Adipose tissue (tissue), 3 donors: ENCODE results near the gene SULF2. TPM values are rescaled to one million over a fixed set of nuclear protein-coding genes. Genes with fewer than 3 reads are reported as not detected.

Experiments
- H3K27ac ChIP-seq: one replicate; pipeline ENCODE4 v1.5.1; 2013; ENCODE audit warnings: low read depth, low read length
- WGBS, 3 donors: extraction: QIAGEN DNeasy Blood & Tissue Kit; methylation state at CpG; one replicate each; pipeline ENCODE4 v1.1.7; 2013; 5-methylcytosine and 5-hydroxymethylcytosine counted together
- polyA plus RNA-seq, 3 donors: library from polyadenylated mRNA; stranded (reverse); fragments of 200-250 nt; gene quantifications; one replicate each; pipeline ENCODE4 v1.2.3, GENCODE V29; 2013
- donor health status: healthy with polysubstance abuse.
- donor health status: Bipolar disorder and iron deficiency.
- donor health status: healthy.

SULF2 gene
- polyA plus RNA-seq, 3 donors, result 8.1 to 57.0 (median 41.0) TPM

DNA sequence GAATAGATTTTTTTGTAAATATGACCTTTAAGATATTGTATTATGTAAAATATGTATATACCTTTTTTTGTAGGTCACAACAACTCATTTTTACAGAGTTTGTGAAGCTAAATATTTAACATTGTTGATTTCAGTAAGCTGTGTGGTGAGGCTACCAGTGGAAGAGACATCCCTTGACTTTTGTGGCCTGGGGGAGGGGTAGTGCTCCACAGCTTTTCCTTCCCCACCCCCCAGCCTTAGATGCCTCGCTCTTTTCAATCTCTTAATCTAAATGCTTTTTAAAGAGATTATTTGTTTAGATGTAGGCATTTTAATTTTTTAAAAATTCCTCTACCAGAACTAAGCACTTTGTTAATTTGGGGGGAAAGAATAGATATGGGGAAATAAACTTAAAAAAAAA lies 130.9 kb downstream of the SULF2 start:
- no peak overlapping the region for H3K27ac ChIP-seq
- WGBS, 3 donors, result 92 to 96% (median 94%) methylated on average over 1 of the region's 1 CpG

DNA sequence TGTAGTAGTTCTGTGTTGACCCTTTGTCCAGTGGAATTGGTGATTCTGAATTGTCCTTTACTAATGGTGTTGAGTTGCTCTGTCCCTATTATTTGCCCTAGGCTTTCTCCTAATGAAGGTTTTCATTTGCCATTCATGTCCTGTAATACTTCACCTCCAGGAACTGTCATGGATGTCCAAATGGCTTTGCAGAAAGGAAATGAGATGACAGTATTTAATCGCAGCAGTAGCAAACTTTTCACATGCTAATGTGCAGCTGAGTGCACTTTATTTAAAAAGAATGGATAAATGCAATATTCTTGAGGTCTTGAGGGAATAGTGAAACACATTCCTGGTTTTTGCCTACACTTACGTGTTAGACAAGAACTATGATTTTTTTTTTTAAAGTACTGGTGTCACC lies 131.4 kb downstream of the SULF2 start:
- WGBS, 3 donors, result 60 to 76% (median 63%) methylated on average over 2 of the region's 2 CpGs

DNA sequence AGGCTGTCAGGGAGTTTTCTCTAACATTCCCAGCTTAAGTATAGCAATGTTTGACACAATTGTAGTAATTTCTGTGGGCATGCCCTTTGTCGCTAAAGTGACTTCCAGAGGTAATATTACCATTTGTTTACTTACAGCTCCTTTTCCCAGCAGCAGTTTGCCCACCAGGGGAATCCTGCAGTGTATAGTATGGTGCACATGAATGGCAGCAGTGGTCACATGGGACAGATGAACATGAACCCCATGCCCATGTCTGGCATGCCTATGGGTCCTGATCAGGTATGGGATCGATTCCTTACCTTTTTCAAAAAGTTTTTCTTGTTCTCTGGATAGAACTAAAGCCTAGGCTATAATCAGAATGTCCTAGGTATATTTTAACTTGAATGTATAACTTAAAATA lies 132.5 kb downstream of the SULF2 start:
- WGBS, 3 donors, result 93 to 97% (median 96%) methylated on average over 2 of the region's 2 CpGs
- no peak overlapping the region for H3K27ac ChIP-seq

More for the DNA sequence above, 131.4 kb downstream of the SULF2 start:
- H3K27ac ChIP-seq, result no peak overlapping the region

DNA sequence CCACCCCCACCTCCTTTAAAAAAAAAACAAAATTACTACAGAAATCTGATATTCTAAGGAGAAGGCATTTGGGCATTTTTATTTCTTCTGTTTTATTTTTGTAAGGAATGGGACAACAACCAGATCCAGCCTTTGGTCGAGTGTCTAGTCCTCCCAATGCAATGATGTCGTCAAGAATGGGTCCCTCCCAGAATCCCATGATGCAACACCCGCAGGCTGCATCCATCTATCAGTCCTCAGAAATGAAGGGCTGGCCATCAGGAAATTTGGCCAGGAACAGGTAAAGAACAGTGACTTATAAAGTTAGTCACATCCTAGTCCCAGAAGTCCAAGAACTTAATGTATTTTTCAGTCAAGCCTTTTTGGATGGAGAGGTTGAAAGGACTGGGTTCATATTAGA lies 133.0 kb downstream of the SULF2 start:
- WGBS, 3 donors, result 73 to 85% (median 83%) methylated on average over 3 of the region's 3 CpGs
- no peak overlapping the region for H3K27ac ChIP-seq

DNA sequence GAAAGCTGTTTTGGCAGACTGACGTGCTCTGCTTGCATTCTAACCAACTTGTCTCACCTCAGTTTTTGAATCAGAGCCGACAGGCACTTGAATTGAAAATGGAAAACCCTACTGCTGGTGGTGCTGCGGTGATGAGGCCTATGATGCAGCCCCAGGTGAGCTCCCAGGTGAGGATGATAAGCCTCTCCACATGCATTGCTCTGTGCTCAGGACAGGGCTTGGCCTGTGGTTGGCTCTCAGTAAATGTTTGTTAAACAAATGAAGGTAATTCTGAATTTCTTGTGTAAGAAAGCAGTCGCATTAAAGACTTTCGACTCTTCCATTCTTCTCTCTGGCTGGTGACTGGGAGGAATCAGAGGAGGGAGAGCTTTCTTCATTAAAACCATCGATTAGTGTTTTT lies 136.3 kb downstream of the SULF2 start:
- H3K27ac ChIP-seq, result no peak overlapping the region
- WGBS, 3 donors, result 85 to 95% (median 94%) methylated on average over 6 of the region's 6 CpGs

DNA sequence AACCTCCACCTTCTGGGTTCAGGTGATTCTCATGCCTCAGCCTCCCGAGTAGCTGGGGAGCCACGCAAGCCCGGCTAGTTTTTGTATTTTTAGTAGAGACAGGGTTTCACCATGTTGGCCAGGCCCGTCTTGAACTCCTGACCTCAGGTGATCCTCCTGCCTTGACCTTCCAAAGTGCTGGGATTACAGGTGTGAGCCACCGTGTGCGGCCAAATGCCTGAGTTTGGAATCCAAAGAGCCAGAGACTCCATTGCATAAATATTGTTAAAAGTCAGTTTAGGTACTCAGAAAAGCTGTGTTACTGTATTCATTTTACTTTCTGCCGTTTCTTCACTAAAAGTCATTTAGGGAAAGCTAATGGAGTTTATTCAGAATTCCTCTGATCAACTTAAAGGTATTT lies 137.3 kb downstream of the SULF2 start:
- WGBS, 3 donors, result 92 to 95% (median 92%) methylated on average over 7 of the region's 7 CpGs
- H3K27ac ChIP-seq, result no peak overlapping the region

DNA sequence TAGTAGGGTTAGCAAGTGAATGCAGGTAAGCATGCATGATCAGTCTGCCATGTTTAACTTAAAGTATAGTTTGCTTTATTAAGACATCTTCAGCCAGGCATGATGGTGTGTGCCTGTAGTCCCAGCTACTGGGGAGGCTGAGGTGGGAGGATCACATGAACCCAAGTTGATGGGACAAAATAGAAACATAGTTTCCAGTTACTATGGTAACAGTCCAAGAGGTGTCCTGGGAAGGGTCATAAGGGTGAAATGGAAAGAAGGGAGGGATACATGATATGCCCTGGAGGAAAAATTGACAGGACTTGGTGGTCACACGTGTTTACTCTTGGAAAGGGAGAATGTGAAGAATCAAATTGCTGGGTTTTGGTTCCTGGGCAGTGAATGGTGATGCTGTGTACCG lies 139.6 kb downstream of the SULF2 start:
- H3K27ac ChIP-seq, result no peak overlapping the region
- WGBS, 3 donors, result 75 to 96% (median 87%) methylated on average over 2 of the region's 2 CpGs

DNA sequence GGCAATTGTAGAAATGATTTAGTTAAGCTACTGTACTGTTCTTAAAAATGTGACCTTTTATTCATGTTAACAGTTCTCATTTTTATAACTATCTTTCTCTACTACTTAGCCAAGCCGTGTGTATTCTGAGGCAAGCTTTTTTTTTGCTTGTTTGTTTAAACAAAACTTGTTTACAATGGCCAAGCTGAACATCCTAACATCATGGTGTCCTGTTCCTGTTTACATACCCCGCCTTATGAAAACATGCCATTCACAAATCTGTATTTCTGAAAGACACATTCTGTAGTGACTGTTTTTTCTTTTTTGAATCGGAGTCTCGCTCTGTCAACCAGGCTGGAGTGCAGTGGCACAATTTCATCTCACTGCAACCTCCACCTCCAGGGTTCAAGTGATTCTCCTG lies 142.7 kb downstream of the SULF2 start:
- no peak overlapping the region for H3K27ac ChIP-seq
- WGBS, 3 donors, result 93 to 94% (median 93%) methylated on average over 4 of the region's 4 CpGs

DNA sequence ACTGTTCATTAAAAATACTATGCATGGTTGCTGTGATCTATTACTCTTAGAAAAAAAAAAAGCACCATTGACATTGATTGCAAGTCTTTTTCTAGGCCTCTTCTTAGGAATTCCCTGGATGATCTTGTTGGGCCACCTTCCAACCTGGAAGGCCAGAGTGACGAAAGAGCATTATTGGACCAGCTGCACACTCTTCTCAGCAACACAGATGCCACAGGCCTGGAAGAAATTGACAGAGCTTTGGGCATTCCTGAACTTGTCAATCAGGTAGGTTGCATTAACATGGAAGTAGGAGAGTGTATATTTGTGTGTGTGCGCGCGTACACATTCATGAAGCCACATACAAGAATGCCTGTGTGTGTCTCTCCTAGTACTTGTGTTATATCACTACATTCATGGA lies 143.2 kb downstream of the SULF2 start:
- H3K27ac ChIP-seq, result no peak overlapping the region
- WGBS, 3 donors, result 89 to 96% (median 95%) methylated on average over 4 of the region's 4 CpGs

DNA sequence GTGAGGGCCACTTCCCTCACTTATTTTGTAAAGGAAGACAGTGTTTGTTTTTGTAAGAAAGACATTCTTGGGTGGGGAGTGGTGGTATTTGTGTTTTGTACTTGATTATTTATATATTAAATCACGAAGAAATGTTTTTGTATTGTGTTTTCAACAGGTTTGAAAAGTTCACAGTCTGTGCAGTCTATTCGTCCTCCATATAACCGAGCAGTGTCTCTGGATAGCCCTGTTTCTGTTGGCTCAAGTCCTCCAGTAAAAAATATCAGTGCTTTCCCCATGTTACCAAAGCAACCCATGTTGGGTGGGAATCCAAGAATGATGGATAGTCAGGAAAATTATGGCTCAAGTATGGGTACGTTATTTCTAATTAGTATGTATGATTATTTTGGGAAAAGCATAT lies 146.4 kb downstream of the SULF2 start:
- no peak overlapping the region for H3K27ac ChIP-seq
- WGBS, 3 donors, result 65 to 71% (median 66%) methylated on average over 4 of the region's 4 CpGs

DNA sequence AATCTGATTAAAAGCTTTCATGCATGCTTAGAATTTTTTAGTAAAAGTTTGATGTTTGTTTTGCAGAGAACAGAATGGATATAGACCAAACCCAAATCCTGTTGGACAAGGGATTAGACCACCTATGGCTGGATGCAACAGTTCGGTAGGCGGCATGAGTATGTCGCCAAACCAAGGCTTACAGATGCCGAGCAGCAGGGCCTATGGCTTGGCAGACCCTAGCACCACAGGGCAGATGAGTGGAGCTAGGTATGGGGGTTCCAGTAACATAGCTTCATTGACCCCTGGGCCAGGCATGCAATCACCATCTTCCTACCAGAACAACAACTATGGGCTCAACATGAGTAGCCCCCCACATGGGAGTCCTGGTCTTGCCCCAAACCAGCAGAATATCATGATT lies 150.0 kb downstream of the SULF2 start:
- 92 to 98% (median 98%) methylated on average over 4 of the region's 4 CpGs for WGBS, 3 donors
- no peak overlapping the region for H3K27ac ChIP-seq

DNA sequence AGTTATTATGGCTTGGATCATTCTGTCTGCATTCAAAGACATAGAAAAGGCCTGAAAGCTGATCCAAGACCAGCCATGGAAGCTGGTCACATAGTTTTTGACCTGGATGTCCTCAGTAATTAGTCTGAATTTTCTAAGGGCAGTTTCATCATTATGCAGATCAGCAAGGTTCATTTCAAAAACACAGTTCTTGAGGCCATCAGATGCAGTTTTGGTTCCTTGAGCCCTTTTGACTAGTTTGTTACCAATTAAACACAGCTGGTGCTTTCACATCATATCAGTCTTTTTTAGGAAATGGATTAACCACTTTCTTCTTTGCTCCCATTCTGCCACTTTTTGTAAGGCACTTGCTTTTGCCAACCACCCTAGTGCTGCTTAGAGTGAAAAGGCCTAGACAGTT lies 154.2 kb downstream of the SULF2 start:
- no peak overlapping the region for H3K27ac ChIP-seq

DNA sequence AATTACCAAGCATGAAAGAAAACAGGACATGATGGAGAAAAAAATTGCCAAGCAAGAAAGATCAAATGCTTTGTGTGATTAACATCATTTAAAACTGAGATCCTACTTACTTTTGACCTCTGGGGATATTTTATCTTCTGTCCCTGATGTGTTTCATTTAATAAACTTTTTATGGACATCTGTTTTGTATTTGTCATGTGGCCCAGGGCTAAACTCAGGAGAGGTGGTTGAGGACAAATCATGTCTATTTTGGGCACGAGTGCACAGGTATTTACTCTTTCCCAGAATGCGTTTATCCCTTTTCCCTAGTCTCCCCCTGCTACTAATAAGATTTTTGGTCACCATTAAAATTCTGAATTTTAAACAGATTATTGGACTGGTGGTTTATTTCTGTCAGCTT lies 155.4 kb downstream of the SULF2 start:
- no peak overlapping the region for H3K27ac ChIP-seq
- WGBS, 3 donors, result 86 to 95% (median 87%) methylated on average over 2 of the region's 2 CpGs

DNA sequence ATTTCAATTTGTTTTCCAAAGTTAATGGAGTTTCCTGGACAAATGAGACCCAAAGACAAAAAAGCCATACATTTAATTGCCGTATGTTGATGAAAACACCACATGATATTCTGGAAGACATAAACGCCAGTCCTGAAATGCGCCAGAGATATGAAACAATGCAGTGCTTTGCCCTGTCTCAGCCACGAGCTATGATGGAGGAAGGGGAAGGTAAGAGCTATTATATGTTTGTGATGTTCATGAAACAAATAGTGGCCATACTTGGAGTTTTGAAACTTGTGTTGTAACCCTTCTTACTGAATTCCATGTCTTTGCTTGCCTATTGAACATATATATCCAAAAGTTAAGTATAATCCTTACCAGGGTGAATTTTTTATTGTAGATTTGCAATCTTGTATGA lies 157.7 kb downstream of the SULF2 start:
- 93 to 96% (median 95%) methylated on average over 4 of the region's 4 CpGs for WGBS, 3 donors
- H3K27ac ChIP-seq, result no peak overlapping the region

DNA sequence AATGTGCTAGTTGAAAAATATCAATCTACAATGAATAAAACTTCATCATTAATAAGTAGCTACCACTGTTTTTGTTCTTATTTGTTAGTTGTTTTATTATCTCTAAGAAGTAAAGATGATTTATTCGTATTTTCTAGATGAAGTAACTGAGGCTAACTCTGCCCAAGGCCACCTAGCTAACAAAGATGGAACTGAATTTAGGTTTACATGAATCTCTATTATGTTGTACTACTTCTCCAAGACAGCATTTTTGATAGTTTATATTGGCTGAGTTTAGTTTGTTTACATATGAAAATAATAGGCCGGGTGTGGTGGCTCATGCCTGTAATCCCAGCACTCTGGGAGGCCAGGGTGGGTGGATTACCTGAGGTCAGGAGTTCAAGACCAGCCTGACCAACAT lies 162.1 kb downstream of the SULF2 start:
- H3K27ac ChIP-seq, result no peak overlapping the region
- WGBS, 3 donors, result 75 to 94% (median 87%) methylated on average over 2 of the region's 2 CpGs

DNA sequence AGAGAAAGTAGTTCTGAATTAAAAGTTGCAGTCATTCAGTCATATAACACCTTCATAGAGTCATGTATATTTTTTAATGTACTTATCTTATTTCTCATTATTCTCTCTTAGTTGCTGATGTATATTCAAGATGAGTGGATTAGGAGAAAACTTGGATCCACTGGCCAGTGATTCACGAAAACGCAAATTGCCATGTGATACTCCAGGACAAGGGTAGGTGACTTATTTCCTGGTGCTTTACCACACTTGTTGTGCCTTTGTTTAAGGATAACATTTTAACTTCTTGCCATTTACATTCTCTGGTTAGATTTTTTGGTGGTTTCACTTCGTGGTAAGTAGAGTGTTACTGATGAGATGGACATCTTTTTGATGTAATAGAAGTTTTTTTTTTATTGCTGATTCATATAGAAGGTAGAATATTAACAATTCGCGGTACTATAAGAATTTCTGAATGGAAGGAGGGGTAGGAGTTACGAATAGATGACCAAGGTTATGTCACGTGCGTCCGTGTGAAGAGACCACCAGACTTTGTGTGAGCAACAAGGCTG lies 163.1 kb downstream of the SULF2 start:
- 93 to 95% (median 94%) methylated on average over 9 of the region's 9 CpGs for WGBS, 3 donors
- no peak overlapping the region for H3K27ac ChIP-seq

DNA sequence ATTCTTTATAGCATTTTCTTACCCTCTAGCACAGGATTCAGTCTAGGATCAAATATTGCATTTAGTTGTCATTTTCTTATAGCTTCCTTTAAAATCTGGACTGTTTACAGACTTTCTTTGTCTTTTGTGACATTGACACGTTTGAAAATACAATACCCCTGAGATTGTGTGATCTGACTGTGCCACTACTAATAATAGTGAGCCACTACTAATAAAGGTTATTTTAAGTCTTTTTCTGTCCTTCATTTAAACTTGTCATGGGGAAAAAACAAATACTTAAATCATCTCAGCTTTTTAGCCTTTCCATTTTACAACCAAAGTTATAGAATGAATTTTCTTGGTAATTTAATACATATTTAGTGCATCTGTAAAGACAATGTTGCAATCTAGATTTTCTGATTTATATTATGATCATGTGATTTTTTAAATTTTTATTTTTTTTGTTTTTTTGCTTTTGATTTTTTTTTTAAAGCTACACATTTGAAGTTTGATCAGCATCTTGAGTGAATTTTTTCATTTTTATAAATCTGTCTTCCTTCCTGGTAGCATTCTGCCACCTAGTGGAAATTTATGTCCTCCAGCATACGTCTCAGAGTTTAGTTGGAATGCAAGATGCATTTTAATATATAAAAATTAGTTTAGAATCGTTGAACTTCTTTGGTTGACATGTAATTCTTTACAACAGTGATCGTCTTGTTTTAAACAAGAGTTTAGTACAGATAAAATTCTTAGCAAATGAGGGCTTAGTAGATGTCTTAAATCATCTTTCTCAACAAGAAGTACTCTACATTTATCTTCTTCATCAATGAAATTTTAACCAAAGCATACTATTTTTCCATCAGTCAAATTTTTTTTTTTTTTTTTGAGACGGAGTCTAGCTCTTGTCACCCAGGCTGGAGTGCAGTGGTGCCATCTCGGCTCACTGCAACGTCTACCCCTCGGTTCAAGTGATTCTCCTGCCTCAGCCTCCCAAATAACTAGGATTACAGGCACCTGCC lies 164.2 kb downstream of the SULF2 start:
- WGBS, 3 donors, result 47 to 51% (median 49%) methylated on average over 8 of the region's 8 CpGs
- no peak overlapping the region for H3K27ac ChIP-seq

DNA sequence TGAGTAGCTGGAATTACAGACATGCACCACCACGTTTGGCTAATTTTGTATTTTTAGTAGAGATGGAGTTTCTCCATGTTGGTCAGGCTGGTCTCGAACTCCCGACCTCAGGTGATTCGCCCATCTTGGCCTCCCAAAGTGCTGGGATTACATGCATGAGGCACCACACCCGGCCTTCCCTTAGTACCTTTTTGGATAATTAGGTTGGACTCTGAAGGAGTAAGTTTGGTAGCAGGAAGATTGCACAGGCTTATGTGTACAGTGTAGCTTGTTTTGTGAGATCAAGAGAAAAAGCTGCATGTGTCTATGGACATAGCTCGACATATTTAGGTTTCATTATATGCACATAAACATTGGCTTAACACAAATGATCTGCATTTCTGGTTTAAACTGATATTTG lies 166.8 kb downstream of the SULF2 start:
- WGBS, 3 donors, result 93 to 94% (median 93%) methylated on average over 6 of the region's 6 CpGs
- no peak overlapping the region for H3K27ac ChIP-seq

DNA sequence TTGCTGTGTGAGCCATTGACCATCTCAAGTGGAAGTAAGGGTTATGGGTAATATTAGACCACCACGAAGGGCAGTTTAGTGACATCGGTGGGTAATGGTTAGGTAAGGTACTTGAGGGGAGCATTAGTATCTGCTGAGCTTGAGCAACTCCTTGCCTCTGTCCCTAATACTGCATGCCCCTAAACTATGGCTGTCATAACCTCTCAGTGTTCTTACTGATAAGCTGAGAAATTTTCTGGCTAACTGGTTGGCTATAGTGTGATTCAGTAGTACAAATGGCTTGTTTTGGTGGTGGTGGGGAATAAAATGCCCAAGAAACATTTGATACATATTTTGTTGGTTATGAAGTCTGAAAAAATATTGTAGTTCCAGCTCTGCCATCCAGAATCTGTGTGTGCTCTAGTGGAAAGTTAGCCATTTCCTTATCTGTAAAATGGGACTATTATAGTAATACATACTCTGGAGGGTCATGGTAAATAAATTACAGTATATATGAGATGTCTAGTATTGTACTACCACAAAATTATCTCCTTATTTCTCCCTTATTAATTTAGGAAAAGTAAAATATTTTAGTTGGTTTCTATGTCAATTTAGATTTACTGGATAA lies 170.5 kb downstream of the SULF2 start:
- 97 to 100% (median 98%) methylated on average over 2 of the region's 2 CpGs for WGBS, 3 donors
- H3K27ac ChIP-seq, result no peak overlapping the region

DNA sequence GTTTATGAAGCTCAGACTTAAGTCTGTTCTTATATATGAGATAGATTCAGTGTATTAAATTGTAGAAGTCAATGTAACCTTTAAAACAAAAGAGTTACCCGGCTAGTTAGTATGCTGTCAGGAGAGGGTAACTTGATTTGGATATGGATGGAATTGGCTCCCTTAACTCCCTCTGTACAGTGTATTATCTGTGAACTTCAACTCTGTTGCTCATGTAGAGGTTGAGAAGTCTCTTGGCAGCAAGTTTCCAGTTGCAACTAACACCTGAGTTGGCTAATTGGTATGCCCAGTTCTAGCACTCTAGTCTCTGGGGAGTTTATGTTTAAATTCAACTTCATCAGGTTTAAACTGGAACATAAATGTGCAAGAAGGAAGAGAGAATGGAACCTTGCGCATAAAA lies 172.6 kb downstream of the SULF2 start:
- 92 to 97% (median 94%) methylated on average over 2 of the region's 2 CpGs for WGBS, 3 donors
- H3K27ac ChIP-seq, result no peak overlapping the region
